NT2/D1 (cell line): ENCODE results near the gene SIGLEC6.

ENCODE experiments used
- SUZ12 ChIP-seq: IDR thresholded peaks from 2 replicates; pipeline ENCODE4 v1.6.1; 2011; ENCODE audit not compliant: insufficient read length, insufficient read depth; ENCODE audit errors: extremely low read depth
- YY1 ChIP-seq: IDR thresholded peaks from 2 replicates; pipeline ENCODE4 v1.6.1; 2011; ENCODE audit not compliant: insufficient read length, insufficient read depth
- ZNF274 ChIP-seq: IDR thresholded peaks from 2 replicates; pipeline ENCODE4 v1.6.1; 2011; ENCODE audit warnings: mild to moderate bottlenecking, low read depth, low read length

DNA sequence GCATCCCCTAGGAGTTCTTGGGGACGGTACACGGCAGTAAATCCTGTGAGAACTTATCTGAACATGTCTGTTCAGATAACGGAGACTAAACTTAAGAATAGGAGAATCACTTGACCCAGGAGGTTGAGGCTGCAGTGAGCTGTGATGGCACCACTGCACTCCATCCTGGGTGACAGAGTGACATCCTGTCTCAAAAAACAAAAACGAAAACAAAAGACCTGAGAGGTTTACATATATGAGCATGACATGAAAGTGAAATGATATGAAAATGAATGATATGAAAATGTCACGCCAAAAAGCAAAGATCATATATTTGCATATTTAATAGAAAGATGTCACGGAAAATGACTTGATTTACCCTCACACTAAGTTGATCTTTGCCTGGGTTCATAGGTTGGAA is 45.4 kb upstream of the SIGLEC6 start:
- TF ChIP-seq ZNF274: no peak
- no peak for TF ChIP-seq YY1
- no peak for TF ChIP-seq SUZ12
